NCI-H460 (cell line): ENCODE measurements around the gene VEZT. TPM values are rescaled to one million over a fixed set of nuclear protein-coding genes. Genes with fewer than 3 reads are reported as not detected.

ENCODE experiments used
- DNase-seq: peaks from one replicate; pipeline ENCODE4 v3.0.0-alpha.2; 2016; ENCODE audit warnings: low read depth; ENCODE audit errors: extremely low read depth
- total RNA-seq: library from RNA; depleted of rRNA; stranded (reverse); fragments of >200 nt; shearing (Covaris generic); gene quantifications from 2 replicates; pipeline ENCODE4 v1.2.3, GENCODE V29; 2014

VEZT gene
- total RNA-seq, 1 experiment from 2014 or later, result 78.5 TPM

- DNase-seq, result no peak
These were observed 18.7 kb upstream of the VEZT start for GRCh38 chr12:95198914-95199313.

- no peak for DNase-seq
These were observed 17.3 kb upstream of the VEZT start for GRCh38 chr12:95200128-95200894.

GRCh38 chr12:95201056-95201670, 16.4 kb upstream of the VEZT start:
- DNase-seq, result no peak

GRCh38 chr12:95202691-95203486, 14.7 kb upstream of the VEZT start:
- no peak for DNase-seq

GRCh38 chr12:95203487-95204030, 14.0 kb upstream of the VEZT start:
- DNase-seq, result no peak

- peak; percentile 56 for DNase-seq
These were observed 13.3 kb upstream of the VEZT start for GRCh38 chr12:95204141-95204866.

- DNase-seq, result no peak
These were observed 12.5 kb upstream of the VEZT start for GRCh38 chr12:95205016-95205624.

- DNase-seq, result no peak
These were observed 11.9 kb upstream of the VEZT start for GRCh38 chr12:95205685-95206084.

- DNase-seq, result no peak
These were observed 10.7 kb upstream of the VEZT start for GRCh38 chr12:95206916-95207315.

- DNase-seq, result no peak
These were observed 10.2 kb upstream of the VEZT start for GRCh38 chr12:95207407-95207806.

- DNase-seq, result no peak
These were observed 8.9 kb upstream of the VEZT start for GRCh38 chr12:95208678-95209077.

- no peak for DNase-seq
These were observed 5.0 kb upstream of the VEZT start for GRCh38 chr12:95212586-95212985.

GRCh38 chr12:95213119-95213518, 4.5 kb upstream of the VEZT start:
- no peak for DNase-seq

GRCh38 chr12:95213928-95214327, 3.7 kb upstream of the VEZT start:
- no peak for DNase-seq

GRCh38 chr12:95214466-95214865, 3.1 kb upstream of the VEZT start:
- DNase-seq, result no peak

GRCh38 chr12:95215949-95216348, 1.7 kb upstream of the VEZT start:
- DNase-seq, result no peak

GRCh38 chr12:95216711-95217376, 763 bp upstream of the VEZT start:
- DNase-seq, result no peak

GRCh38 chr12:95218150-95219133, 835 bp downstream of the VEZT start:
- DNase-seq, result no peak
